ENCODE data around the gene SAE1.

SAE1 gene

GRCh38 chr19:47172666-47173455, 42.2 kb downstream of the SAE1 start:
- DNase-seq: no peak

GRCh38 chr19:47176071-47176626, 45.5 kb downstream of the SAE1 start:
- no peak for DNase-seq

GRCh38 chr19:47176627-47177090, 46.0 kb downstream of the SAE1 start:
- no peak for DNase-seq

- DNase-seq: no peak
Observed at GRCh38 chr19:47179653-47180310, 49.1 kb downstream of the SAE1 start.

GRCh38 chr19:47183601-47184000, 53.0 kb downstream of the SAE1 start:
- DNase-seq: no peak

GRCh38 chr19:47186446-47187334, 56.1 kb downstream of the SAE1 start:
- DNase-seq: no peak

- DNase-seq: no peak
Observed at GRCh38 chr19:47187335-47187655, 56.7 kb downstream of the SAE1 start.

GRCh38 chr19:47187797-47188196, 57.2 kb downstream of the SAE1 start:
- DNase-seq: no peak

- DNase-seq: no peak
Observed at GRCh38 chr19:47188507-47189033, 57.9 kb downstream of the SAE1 start.

GRCh38 chr19:47190167-47190727, 59.6 kb downstream of the SAE1 start:
- DNase-seq: peak; percentile 63

- no peak for DNase-seq
Observed at GRCh38 chr19:47195434-47195833, 64.8 kb downstream of the SAE1 start.

GRCh38 chr19:47197141-47197540, 66.5 kb downstream of the SAE1 start:
- DNase-seq: no peak

GRCh38 chr19:47200530-47200929, 69.9 kb downstream of the SAE1 start:
- no peak for DNase-seq

GRCh38 chr19:47203254-47203653, 72.6 kb downstream of the SAE1 start:
- no peak for DNase-seq

- DNase-seq: no peak
Observed at GRCh38 chr19:47209319-47210179, 78.9 kb downstream of the SAE1 start.

- DNase-seq: no peak
Observed at GRCh38 chr19:47210180-47210490, 79.5 kb downstream of the SAE1 start.

GRCh38 chr19:47210689-47211316, 80.2 kb downstream of the SAE1 start:
- peak; percentile 22 for DNase-seq

GRCh38 chr19:47215581-47215980, 84.9 kb downstream of the SAE1 start:
- DNase-seq: no peak

GRCh38 chr19:47221080-47221841, 90.6 kb downstream of the SAE1 start:
- DNase-seq: no peak

- no peak for DNase-seq
Observed at GRCh38 chr19:47221890-47222289, 91.3 kb downstream of the SAE1 start.
